Heart left ventricle (tissue), 13 donors: Measurements from ENCODE around the gene ODAM.
A peak's percentile ranks its signal among the peaks of the same experiment; 100 is the strongest.

Experiments used
- POLR2A ChIP-seq, 2 donors: fragments of 450-650 bp; IDR thresholded peaks; one replicate each; pipeline ENCODE4 v1.6.1; 2017; ENCODE audit warnings: antibody characterized with exemption in 2 of 2, mild to moderate bottlenecking in 2 of 2, moderate library complexity in 2 of 2
- TF ChIP-seq, protein P1 (sequence below), 12 donors: fragments of 200-600 bp; sonication (generic) in 4 of 12; IDR thresholded peaks; one replicate each; pipeline versions ENCODE4 v1.5.0 to v1.8.0; 2018 to 2022; ENCODE audit warnings: antibody characterized with exemption in 12 of 12, mild to moderate bottlenecking in 5 of 12
- donor health status: ischemic (EF 13 %, LVEDD 7.1; RV severe dilation, severe dysfunction).
- donor health status: DM: no; HTN: yes; CAD: no.
- donor health status: DM: no; HTN: no; CAD: no.
- donor health status: ischemic (EF 25% LVEDD 6.9; RV normal size, moderate dysfunction).
- donor health status: ischemic (EF 25% LVEDD 5.7; RV mildly dilated, moderate dysfunction).
- donor health status: ischemic (EF 35%, LVEDD 5.7; RV mildly dilated, moderate dysfunction).
- donor health status: nonischemic (EF 11% LVEDD 7.7; RV severe dilation, severe dysfunction).
- donor health status: DM: yes; HTN: yes; CAD: no.
- donor health status: PGD.
- donor health status: ischemic (EF 29% LVEDD 5.4; RV normal size, mild dysfunction).
- donor health status: nonischemic (EF 23%, LVEDD 6.1; RV moderate dilation, normal function).

DNA sequence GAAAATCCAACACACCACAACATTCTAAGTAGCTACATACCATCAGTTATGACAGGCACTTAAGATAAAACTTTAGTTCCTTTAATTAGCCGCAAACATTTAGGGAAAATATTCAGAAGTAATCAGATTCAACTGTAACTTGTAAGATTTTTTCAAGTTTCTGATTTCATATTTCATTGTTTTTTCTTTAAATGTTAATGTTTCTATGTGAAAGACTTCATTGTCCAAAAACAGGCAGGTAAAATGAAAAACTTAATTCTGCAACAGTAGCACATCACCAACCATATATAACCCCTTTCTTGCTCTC lies 11.6 kb upstream of the ODAM start:
- TF ChIP-seq, protein P1, sequence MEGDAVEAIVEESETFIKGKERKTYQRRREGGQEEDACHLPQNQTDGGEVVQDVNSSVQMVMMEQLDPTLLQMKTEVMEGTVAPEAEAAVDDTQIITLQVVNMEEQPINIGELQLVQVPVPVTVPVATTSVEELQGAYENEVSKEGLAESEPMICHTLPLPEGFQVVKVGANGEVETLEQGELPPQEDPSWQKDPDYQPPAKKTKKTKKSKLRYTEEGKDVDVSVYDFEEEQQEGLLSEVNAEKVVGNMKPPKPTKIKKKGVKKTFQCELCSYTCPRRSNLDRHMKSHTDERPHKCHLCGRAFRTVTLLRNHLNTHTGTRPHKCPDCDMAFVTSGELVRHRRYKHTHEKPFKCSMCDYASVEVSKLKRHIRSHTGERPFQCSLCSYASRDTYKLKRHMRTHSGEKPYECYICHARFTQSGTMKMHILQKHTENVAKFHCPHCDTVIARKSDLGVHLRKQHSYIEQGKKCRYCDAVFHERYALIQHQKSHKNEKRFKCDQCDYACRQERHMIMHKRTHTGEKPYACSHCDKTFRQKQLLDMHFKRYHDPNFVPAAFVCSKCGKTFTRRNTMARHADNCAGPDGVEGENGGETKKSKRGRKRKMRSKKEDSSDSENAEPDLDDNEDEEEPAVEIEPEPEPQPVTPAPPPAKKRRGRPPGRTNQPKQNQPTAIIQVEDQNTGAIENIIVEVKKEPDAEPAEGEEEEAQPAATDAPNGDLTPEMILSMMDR (IDR thresholded peaks at IDR 0.05): peak in 2 of 12 donors; percentile 3 to 16
- TF ChIP-seq POLR2A (IDR thresholded peaks at IDR 0.05): no peak
